Glomerular visceral epithelial cell (primary cell): ENCODE results near the gene MRS2.
A peak's percentile ranks its signal among the peaks of the same experiment; 100 is the strongest.

ENCODE experiments used
- DNase-seq: peaks from one replicate; pipeline ENCODE4 v3.0.0-alpha.2; 2016; ENCODE audit errors: extremely low spot score

MRS2 gene

DNA sequence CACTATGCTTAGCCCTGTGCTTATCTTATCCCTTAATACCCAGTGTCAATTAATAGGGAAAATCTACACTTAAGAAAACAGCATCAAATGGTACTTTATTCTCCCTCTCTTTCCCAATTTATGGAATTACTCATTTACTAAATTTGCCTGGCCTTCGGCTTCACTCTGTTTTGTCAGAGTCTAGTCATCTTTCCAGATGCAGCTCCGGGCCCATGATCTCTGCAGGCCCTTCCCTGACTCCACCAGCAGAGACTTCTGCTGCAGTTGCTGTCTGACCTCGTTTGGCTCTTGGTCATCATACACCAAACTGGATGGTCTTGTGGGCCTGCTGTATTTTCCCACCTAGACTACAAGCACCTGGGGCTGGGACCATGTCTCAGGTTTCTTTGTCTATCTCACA lies 27.4 kb downstream of the MRS2 start:
- DNase-seq, result no peak

DNA sequence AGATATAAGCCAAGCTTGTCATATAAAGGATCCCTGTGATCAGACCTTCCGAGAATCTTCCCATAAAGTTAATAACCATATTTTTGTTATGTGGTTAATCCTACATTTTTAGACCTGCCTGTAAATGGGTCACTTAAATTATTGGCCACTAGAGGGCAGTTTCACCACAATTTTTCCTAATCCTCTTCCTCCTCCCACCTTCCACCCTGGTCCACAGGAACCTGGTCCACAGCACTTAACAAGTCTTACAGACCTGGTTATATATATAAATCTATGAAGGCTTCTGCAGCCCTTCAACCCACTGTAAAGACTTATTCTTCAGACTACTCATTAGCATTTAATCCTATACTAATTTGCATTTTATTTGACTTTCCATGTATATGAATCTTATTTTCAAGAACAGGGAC lies 28.3 kb downstream of the MRS2 start:
- peak; percentile 70 for DNase-seq

DNA sequence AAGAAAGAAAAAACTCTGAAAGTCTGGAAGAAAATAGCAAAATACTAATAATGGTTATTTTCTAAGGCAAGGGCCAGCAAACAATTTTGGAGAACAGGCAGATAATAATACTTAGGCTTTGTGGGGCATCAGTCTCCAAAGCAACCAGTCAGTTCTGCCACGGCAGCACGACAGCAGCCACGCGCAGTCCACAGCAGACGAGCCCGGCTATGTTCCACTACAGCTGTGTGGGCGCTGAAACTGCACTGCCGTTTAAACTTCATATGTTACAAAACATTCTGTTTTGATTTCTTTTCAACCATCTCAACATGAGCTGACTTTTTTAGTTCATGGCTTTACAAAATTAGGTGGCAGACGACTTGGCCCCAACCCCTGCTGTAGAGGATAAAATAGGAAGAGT lies 29.9 kb downstream of the MRS2 start:
- DNase-seq, result no peak

DNA sequence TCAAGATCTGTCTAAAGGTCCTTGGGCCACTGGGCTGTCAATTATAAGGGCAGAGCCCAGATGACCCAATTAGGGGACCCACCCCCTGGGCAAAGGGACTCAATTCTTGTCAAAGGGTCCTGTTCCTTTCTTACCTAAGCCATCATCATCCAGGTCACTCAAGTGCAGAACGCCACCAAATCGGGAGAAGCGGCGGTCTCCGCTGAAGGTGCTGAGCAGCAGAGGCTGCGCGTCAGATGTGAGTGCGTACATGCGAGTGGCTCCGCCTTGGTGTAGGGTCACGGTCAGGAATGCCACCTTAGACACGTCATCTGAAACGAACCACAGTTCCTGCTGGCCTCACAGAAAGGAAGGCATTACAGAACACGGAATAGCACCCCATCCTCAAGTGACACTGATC lies 34.2 kb downstream of the MRS2 start:
- no peak for DNase-seq

- no peak for DNase-seq
These were observed 37.3 kb downstream of the MRS2 start for GRCh38 chr6:24439858-24440539.

DNA sequence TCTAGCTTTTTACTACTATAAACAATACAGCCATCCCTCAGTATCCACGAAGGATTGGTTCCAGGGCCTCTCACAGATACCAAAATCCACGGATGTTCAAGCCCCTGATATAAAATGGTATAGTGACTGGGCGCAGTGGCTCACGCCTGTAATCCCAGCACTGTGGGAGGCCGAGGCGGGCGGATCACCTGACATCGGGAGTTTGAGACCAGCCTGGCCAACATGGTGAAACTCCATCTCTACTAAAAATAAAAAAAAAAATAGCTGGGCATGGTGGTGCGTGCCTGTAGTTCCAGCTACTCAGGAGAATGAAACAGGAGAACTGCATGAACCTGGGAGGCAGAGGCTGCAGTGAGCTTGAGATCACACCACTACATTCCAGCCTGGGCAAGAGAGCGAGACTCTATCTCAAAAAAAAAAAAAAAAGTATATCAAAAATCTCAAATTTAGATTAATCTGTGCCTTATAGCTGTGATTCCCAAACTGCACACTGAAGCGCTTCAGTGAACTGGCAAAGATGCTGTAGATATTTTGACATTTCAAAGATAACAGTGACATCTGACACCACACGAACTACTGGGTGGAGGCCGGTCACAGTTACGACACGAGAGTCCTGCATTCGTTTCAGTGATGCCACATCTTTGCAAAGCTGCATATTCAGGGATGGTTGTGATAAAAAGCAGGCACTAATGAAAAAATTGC lies 38.3 kb downstream of the MRS2 start:
- no peak for DNase-seq

DNA sequence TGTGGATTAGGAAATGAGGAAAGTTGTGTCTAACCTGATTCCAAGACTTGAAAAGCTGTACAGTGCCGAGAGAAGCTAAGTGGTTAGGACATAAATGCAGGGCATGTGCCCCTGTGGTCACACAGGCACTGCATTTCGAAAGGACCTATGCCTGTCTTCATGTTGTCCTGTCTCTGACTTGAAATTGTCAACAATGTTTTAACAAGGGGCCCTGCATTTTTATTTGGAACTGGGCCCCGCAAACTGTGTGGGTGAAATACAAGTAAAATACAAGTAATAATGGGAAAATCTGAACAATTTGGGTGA lies 38.8 kb downstream of the MRS2 start:
- no peak for DNase-seq

DNA sequence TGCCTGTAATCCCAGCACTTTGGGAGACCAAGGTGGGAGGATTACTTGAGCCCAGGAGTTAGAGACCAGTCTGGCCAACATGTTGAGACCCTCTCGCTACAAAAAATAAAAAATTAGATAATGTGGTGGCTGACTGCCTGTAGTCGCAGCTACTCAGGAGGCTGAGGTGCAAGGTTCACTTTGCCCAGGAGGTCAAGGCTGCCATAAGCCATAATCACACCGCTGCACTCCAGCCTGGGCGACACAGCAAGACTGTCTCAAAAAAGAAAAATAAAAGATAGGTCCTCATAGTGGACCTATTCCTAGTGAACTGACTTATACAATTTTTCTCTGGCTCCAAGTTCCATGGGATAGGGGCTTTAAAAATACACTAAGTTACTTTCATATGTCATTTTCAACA lies 41.9 kb downstream of the MRS2 start:
- no peak for DNase-seq

DNA sequence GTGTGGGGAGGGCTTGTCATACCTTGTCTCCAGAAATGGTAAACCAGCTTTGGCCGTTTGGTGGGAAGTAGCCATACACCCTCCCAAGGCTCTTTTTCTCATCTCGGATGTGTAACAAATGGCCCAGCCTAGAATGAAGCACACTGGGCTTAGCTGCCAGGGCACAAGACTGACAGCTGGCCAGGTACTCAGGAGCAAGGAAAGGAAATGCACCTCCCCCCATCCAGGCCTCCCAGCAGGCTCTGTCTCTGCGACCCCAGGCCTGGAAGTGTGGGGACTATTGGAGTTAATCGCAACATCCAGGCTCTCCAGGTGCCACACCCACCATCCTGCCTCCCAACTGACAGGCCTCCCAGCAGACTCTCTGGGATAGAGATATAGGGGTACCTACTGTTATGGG lies 43.0 kb downstream of the MRS2 start:
- DNase-seq, result no peak

GRCh38 chr6:24446670-24447069 lies 43.9 kb downstream of the MRS2 start:
- DNase-seq, result no peak

DNA sequence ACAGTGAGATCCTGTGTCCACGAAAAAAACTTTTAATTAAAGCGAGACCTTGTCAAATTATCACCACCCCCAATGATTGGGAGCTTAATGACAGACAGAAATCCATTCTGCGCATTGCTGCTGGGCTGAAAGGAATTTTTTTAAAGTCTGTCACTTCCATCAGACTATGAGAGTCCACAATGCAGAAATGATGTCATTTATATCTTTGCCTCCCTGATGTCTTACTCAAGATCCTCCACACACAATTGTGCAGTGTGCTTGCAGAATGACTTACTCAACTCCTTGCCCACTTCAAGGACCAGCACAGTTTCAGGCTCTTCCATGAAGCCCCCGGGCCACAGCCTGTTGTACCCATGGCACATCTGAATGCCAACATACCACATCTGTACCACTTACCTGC lies 45.7 kb downstream of the MRS2 start:
- DNase-seq, result no peak

DNA sequence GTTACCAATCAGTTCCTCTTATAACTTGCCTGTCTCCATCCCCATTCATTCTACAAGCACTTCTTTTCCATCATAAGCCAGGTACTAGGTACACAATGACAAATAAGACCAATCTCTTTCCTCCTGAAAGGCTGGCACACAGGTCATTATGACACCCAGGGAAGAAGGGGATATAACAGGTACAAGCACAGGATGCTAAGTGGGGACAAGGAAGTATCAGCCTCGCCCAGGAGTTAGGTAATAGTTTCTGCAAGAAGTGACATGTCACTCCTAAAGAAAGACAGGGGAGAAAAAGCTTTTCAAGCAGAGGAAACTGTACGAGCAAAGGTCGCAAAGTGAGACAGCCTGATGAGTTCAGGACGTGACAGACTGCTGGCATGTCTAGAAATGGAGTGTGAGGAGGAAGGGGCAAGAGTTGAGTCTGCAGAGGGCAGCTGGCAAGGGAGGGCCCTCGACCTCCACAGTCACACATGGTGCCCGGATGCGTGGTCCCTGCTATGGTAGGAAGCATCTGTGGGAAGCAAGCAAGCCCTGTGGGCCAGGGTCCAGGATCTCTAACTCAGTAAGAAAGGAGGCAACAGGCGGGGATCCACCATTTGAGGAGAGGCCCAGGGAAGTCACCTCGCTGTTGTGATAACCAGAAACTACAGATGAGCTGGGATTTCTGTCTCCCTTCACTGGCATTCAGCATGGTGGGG lies 46.2 kb downstream of the MRS2 start:
- no peak for DNase-seq

DNA sequence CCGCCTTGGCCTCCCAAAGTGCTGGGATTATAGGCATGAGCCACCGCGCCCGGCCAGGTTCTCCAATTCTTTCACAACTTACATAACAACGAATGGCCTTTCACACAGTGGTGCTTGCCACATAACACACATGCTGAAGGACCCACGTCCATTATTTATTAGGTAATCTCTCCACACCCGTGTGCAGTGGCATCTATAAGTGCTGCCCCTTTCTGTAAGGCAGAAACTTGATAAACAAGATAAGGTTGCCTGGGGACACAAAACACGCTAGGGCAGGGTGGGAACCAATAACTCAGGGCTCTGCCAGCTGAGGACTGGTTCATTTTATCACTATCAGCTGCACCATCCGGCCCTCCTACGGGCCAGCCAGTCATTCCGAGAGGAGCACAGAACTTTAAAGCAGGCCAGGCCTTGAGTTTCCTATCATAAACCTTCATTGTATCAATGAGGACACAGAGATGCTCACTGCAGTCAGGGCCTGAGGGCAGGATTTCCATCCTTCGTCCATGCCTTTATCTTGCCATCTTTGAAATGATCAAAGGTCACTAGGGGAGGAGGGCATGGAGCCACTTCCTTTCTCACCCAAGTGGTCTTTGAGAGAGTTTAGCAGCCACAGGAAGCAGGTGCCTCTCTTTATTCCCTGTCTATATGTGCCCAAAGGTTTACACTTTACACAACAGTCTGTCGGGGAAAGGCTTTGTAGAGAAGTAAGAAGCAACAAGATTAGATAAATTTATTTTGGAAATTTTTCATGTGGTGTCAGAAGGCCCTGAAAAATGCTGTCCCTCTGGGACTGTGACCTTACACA lies 49.0 kb downstream of the MRS2 start:
- DNase-seq, result no peak

DNA sequence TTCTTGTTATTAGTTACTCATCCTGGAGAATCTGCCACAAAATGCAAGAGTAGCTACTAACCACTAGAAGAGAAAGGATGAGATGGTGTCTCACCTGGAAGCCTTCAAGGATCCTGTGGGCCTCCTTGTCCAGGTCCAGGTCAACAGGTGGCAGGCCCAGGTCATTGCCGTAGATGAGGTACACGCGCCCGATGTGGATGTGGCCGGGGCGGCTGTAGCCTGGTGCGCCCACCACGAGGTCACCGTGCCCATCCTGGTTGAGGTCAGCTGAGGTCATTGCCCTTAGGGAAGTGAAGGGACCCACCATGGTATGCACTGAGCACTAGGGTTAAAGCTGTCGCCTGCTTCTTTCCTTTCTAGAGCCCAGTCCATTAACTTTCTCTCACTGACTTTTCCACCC lies 51.2 kb downstream of the MRS2 start:
- no peak for DNase-seq

DNA sequence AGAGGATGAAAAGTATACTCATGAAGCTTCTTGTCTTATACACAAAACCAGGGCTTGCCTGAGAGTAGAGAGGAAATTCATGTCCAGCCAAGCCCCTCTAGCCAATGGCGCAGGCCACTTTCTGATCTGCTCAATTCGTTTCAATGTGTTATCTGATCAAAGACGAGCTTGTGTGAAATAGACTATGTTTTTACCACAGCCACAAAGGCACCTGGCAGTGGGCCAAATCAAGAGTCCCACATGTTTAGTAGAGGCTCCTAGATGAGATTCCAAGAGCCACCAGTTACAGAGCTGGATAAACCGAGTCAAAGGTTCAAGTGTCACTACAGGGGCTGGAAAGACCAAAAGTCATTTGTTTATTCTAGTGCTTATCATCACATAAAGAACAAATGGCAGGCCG lies 51.7 kb downstream of the MRS2 start:
- no peak for DNase-seq

GRCh38 chr6:24455061-24455460 lies 52.3 kb downstream of the MRS2 start:
- no peak for DNase-seq

- DNase-seq, result no peak
These were observed 55.4 kb downstream of the MRS2 start for GRCh38 chr6:24458134-24458533.

GRCh38 chr6:24458941-24459340 lies 56.2 kb downstream of the MRS2 start:
- DNase-seq, result no peak

DNA sequence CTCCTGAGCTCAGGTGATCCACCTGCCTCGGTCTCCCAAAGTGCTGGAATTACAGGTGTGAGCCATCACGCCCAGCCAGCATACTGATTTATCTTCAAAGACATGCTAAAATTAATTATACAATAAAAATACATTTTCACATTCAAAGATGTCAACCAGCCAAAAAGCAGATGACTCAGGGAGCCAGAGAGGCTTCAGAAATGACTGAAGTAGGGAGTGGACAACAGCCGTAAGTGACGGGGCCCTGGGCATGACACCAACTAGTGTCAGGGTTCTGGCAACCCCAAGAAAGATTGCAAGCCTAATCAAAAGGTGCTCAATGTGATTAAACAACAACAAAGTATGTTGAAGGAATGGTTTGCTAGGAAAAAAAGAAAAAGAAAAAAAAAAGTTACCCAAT lies 58.2 kb downstream of the MRS2 start:
- DNase-seq, result no peak

DNA sequence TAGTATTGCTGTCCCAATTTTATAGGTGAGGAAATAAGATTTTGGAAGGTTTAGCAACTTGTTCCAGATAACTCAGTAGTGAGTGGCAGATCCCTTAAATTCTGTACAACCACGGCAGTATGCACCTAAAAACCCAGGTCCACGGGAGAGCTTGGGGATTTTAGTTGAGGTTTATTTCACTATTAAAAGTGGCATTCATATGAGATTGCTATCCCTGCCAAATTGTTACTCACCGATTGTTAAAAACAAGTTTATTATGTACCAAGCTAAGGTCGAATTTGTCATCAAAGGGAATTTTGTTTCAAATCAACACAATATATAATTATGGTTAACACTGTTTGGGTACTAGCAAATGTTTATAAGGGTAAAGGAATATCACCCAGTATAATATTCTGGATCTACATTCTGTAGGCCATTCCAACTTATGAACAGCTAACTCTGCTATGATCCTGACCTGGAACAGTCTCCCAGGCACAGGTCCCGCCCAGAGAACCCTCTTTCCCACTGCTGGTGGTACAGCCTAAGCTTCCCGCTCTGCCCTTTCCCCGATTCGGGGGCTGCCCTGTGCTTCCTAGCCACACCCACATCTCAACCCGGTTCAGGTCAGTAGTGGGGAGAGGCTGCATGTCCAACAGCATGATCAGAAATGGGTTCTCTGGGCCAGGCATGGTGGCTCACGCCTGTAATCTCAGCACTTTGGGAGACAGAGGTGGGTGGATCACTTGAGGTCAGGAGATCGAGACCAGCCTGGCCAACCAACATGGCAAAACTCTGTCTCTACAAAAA lies 61.7 kb downstream of the MRS2 start:
- no peak for DNase-seq

DNA sequence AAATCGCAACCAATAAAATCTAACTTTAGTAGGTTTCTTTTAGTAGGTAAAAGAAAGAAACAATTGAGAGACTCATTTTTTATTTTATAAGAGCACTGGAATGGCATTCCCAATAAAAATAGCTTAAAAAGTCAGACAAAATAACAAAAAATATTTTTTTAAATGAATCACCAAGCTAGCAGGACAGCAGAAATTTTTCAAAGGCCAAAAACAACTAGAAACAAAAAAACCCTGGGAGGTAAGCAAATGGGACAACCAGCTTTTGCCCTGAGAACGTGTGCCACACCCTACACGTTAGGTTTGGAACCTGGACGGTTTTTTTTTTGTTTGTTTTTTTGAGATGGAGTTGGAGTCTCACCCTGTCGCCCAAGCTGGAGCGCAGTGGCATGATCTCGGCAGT lies 67.1 kb downstream of the MRS2 start:
- no peak for DNase-seq

DNA sequence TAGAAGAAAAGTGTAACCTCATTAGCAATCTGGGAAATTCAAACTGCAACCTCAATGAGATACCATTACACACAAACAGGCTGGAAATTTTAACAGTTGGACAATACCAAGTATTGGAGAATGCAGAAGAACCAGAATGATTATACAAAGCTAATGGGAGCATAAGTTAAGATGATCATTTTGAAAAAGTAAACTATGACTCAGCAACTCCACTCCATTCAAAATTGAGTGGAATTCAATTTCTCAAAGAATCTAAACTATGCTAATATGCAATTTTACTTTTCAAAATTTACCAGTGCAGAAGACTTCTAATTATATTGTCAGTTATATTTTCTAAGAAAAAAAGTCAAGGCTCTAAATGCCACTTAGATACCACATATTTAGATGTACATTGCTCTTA lies 69.4 kb downstream of the MRS2 start:
- DNase-seq, result no peak
